Prostate gland (tissue), 2 donors: ENCODE results near the gene FOXS1.

Experiments
- CTCF ChIP-seq, 4 experiments: fragments of 200-600 bp in 2 of 4; fragments of 450-650 bp in 2 of 4; sonication (generic) in 2 of 4; IDR thresholded peaks; 1 replicate in 3 of 4; 2 replicates in 1 of 4; pipeline ENCODE4 v1.5.1; 2016 to 2019; ENCODE audit warnings: antibody characterized with exemption in 4 of 4, mild to moderate bottlenecking in 2 of 4, moderate library complexity in 2 of 4
- POLR2A ChIP-seq: fragments of 450-650 bp; IDR thresholded peaks from one replicate; pipeline ENCODE4 v1.6.1; 2016; ENCODE audit warnings: antibody characterized with exemption, mild to moderate bottlenecking
- POLR2AphosphoS5 ChIP-seq: sonication (generic); formaldehyde crosslinking; IDR thresholded peaks from one replicate; pipeline ENCODE4 v1.6.1; 2017; ENCODE audit warnings: antibody characterized with exemption

GRCh38 chr20:31861135-31861384, 15.7 kb upstream of the FOXS1 start:
- TF ChIP-seq CTCF (IDR thresholded peaks at IDR 0.05) (no peak), POLR2A (no peak), POLR2AphosphoS5 (no peak)
